ENCODE results near the gene CCT3. TPM values are rescaled to one million over a fixed set of nuclear protein-coding genes. Genes with fewer than 3 reads are reported as not detected.
"Not testable (repeated sequence)": the region's sequence is repeated elsewhere in the genome, so short reads cannot be mapped to it uniquely, and the experiment has no call there.

The CCT3 gene
- total RNA-seq, 1 experiment from 2014 or later: 451 TPM

DNA sequence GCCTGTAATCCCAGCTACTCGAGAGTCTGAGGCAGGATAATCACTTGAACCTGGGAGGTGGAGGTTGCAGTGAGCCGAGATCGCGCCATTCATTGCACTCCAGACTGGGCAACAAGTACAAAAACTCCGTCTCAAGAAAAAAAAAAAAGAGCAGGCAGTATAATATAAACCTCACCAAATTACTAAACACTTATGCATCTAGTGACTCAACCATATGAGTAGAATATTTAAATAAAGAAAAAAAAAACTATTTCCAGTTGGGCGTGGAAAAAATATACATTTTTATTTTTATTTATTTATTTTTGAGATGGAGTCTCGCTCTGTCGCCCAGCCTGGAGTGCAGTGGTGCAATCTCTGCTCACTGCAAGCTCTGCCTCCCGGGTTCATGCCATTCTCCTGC lies 14.9 kb downstream of the CCT3 start:
- ATAC-seq; intact Hi-C loops (cut with micrococcal nuclease; ENCODE audit: unreplicated experiment); H3K4me3 ChIP-seq (ENCODE audit: low read depth in 2 of 2, low read length in 2 of 2); POLR2A ChIA-PET; in situ Hi-C loops (cut with HindIII; ENCODE audit: low pct_unique_long_range_greater_than_20kb, low sequenced_read_pairs); H3K4me1 ChIP-seq (ENCODE audit: control insufficient read depth, insufficient read depth, low read length); DNase-seq (ENCODE audit: low read depth, low spot score); BruUV-seq (replicated peaks); H3K27me3 ChIP-seq (ENCODE audit: control insufficient read depth, insufficient read depth, low read length); H3K9me3 ChIP-seq (ENCODE audit: control insufficient read depth, insufficient read depth, low read depth, low read length); H3K27ac ChIP-seq (ENCODE audit: low read length): not testable (repeated sequence)
- CTCF ChIA-PET: interaction anchor here (0.7 kb wide), 1 partner anchor 136 kb away, joined by 3 read pairs; no protein-coding TSS in a partner anchor
- H3K36me3 ChIP-seq (ENCODE audit: control insufficient read depth, insufficient read depth, low read length): peaks cover 29% of the 10 kb centered on the region

DNA sequence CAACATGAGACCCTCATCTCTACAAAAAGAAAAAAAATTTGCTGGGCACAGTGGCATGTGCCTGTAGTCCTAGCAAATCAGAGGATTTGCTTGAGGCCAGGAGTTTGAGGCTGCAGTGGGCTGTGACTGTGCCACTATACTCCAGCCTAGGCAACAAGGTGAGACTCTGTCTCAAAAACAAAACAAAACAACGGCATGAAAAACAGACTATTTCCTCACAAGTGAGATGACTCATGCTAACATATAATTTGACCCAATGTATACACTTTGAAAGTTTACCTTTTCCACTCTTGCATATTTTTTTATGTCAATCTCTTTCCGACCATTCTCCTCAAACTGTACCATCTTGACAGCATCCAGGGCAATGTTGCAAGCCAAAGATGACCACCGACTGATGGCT lies 17.5 kb downstream of the CCT3 start:
- no peak overlapping the region for H3K4me3 ChIP-seq (ENCODE audit: low read depth in 2 of 2, low read length in 2 of 2)
- ATAC-seq (no peak), DNase-seq (ENCODE audit: low read depth, low spot score) (no peak)
- POLR2A ChIA-PET: no interaction called here
- no peaks in the 10 kb centered on the region for H3K9me3 ChIP-seq (ENCODE audit: control insufficient read depth, insufficient read depth, low read depth, low read length)
- no peaks in the 10 kb centered on the region for H3K4me1 ChIP-seq (ENCODE audit: control insufficient read depth, insufficient read depth, low read length)
- no TSS peak for BruUV-seq (replicated peaks)
- in situ Hi-C loops (cut with HindIII; ENCODE audit: low pct_unique_long_range_greater_than_20kb, low sequenced_read_pairs) (no loop called here), intact Hi-C loops (cut with micrococcal nuclease; ENCODE audit: unreplicated experiment) (no loop called here)
- CTCF ChIA-PET: interaction anchor here (0.5 kb wide), 1 partner anchor 1169 kb away, joined by 8 read pairs; no protein-coding TSS in a partner anchor
- TF ChIP-seq POLR2AphosphoS5 (IDR thresholded peaks at IDR 0.05; ENCODE audit: low read depth, low read length) (no peak), SIN3A (IDR thresholded peaks at IDR 0.05; ENCODE audit: borderline replicate concordance, insufficient read depth, low read depth, low read length) (no peak), TCF7L2 (IDR thresholded peaks at IDR 0.05; ENCODE audit: low read depth, low read length) (no peak)
- TF ChIP-seq, protein P1, sequence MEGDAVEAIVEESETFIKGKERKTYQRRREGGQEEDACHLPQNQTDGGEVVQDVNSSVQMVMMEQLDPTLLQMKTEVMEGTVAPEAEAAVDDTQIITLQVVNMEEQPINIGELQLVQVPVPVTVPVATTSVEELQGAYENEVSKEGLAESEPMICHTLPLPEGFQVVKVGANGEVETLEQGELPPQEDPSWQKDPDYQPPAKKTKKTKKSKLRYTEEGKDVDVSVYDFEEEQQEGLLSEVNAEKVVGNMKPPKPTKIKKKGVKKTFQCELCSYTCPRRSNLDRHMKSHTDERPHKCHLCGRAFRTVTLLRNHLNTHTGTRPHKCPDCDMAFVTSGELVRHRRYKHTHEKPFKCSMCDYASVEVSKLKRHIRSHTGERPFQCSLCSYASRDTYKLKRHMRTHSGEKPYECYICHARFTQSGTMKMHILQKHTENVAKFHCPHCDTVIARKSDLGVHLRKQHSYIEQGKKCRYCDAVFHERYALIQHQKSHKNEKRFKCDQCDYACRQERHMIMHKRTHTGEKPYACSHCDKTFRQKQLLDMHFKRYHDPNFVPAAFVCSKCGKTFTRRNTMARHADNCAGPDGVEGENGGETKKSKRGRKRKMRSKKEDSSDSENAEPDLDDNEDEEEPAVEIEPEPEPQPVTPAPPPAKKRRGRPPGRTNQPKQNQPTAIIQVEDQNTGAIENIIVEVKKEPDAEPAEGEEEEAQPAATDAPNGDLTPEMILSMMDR (IDR thresholded peaks at IDR 0.05): no peak
- TF ChIP-seq, protein P2, sequence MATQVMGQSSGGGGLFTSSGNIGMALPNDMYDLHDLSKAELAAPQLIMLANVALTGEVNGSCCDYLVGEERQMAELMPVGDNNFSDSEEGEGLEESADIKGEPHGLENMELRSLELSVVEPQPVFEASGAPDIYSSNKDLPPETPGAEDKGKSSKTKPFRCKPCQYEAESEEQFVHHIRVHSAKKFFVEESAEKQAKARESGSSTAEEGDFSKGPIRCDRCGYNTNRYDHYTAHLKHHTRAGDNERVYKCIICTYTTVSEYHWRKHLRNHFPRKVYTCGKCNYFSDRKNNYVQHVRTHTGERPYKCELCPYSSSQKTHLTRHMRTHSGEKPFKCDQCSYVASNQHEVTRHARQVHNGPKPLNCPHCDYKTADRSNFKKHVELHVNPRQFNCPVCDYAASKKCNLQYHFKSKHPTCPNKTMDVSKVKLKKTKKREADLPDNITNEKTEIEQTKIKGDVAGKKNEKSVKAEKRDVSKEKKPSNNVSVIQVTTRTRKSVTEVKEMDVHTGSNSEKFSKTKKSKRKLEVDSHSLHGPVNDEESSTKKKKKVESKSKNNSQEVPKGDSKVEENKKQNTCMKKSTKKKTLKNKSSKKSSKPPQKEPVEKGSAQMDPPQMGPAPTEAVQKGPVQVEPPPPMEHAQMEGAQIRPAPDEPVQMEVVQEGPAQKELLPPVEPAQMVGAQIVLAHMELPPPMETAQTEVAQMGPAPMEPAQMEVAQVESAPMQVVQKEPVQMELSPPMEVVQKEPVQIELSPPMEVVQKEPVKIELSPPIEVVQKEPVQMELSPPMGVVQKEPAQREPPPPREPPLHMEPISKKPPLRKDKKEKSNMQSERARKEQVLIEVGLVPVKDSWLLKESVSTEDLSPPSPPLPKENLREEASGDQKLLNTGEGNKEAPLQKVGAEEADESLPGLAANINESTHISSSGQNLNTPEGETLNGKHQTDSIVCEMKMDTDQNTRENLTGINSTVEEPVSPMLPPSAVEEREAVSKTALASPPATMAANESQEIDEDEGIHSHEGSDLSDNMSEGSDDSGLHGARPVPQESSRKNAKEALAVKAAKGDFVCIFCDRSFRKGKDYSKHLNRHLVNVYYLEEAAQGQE (IDR thresholded peaks at IDR 0.05; ENCODE audit: insufficient read depth in 1 of 2, low read depth in 2 of 2, low read length in 1 of 2): no peak
- no peaks in the 10 kb centered on the region for H3K27me3 ChIP-seq (ENCODE audit: control insufficient read depth, insufficient read depth, low read length)
- H3K36me3 ChIP-seq (ENCODE audit: control insufficient read depth, insufficient read depth, low read length): peaks cover 48% of the 10 kb centered on the region
- H3K27ac ChIP-seq (ENCODE audit: low read length): no peak overlapping the region

DNA sequence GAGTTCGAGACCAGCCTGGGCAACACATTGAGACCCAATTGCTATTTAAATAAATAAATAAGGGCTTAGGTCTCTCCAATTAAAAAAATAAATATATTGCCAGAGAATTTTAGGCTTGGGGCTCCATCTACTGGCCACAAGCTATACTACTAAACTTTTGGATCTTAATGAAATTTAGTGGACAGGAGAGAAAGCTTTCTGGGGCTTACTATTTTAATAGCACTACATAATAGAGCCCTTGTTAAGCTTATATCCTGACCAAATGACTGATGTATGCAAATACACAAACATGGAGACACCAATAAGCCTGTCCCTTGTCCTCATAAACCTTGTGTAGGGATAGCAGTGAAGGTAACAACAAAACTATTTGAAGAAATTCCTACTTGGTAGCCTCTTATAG lies 18.4 kb downstream of the CCT3 start:
- intact Hi-C loops (cut with micrococcal nuclease; ENCODE audit: unreplicated experiment): no loop called here
- Histone ChIP-seq H3K36me3 (ENCODE audit: control insufficient read depth, insufficient read depth, low read length) (peaks cover 52% of the 10 kb centered on the region), H3K4me1 (ENCODE audit: control insufficient read depth, insufficient read depth, low read length) (no peaks in the 10 kb centered on the region), H3K27me3 (ENCODE audit: control insufficient read depth, insufficient read depth, low read length) (no peaks in the 10 kb centered on the region), H3K4me3 (ENCODE audit: low read depth in 2 of 2, low read length in 2 of 2) (no peak overlapping the region), H3K9me3 (ENCODE audit: control insufficient read depth, insufficient read depth, low read depth, low read length) (no peaks in the 10 kb centered on the region), H3K27ac (ENCODE audit: low read length) (no peak overlapping the region)
- TF ChIP-seq, protein P1 (IDR thresholded peaks at IDR 0.05): peak; percentile 76
- TF ChIP-seq POLR2AphosphoS5 (IDR thresholded peaks at IDR 0.05; ENCODE audit: low read depth, low read length): no peak
- TF ChIP-seq, protein P2 (IDR thresholded peaks at IDR 0.05; ENCODE audit: insufficient read depth in 1 of 2, low read depth in 2 of 2, low read length in 1 of 2): no peak
- ATAC-seq: no peak
- no TSS peak for BruUV-seq (replicated peaks)
- in situ Hi-C loops (cut with HindIII; ENCODE audit: low pct_unique_long_range_greater_than_20kb, low sequenced_read_pairs): no loop called here
- DNase-seq (ENCODE audit: low read depth, low spot score): no peak
- POLR2A ChIA-PET: no interaction called here
- CTCF ChIA-PET: interaction anchor here (0.7 kb wide), 1 partner anchor 229 kb away, joined by 3 read pairs; no protein-coding TSS in a partner anchor

Measured in Panc1 (cell line).